ENCODE results near the gene NR2F1-AS1. TPM values are rescaled to one million over a fixed set of nuclear protein-coding genes. Genes with fewer than 3 reads are reported as not detected.
"Not testable (repeated sequence)": the region's sequence is repeated elsewhere in the genome, so short reads cannot be mapped to it uniquely, and the experiment has no call there.

NR2F1-AS1 gene
- total RNA-seq, 2 donors from 2014 or later: not detected

DNA sequence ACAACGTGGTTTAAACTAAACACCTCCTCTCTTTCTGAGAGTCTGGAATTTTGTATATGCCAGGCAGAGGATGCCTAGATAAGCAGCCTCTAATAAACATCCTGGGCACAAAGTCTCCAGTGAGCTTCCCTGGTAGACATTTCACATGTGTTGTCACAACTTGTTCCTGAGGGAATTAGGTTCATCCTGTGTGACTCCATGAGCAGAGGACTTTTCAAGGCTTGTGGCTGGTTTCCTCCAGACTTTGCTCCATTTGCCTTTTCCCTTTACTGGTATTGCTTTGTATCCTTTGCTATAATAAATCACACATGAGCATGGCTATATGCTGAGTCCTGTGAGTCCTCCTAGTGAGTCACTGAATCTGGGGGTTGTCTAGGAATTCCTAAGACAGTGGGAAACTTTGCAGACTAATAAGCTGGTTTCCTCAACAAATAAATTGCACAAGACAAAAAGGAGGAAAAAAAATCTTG lies 77.4 kb downstream of the NR2F1-AS1 start:
- Mint-ChIP-seq H3K9me3 (no peaks in the 10 kb centered on the region), H3K36me3 (ENCODE audit: low read depth) (no peaks in the 10 kb centered on the region), H3K4me3 (no peak overlapping the region), H3K27me3 (peaks cover 3% of the 10 kb centered on the region), H3K27ac (no peak overlapping the region), H3K4me1 (no peaks in the 10 kb centered on the region)
- ATAC-seq (replicated peaks): no peak

DNA sequence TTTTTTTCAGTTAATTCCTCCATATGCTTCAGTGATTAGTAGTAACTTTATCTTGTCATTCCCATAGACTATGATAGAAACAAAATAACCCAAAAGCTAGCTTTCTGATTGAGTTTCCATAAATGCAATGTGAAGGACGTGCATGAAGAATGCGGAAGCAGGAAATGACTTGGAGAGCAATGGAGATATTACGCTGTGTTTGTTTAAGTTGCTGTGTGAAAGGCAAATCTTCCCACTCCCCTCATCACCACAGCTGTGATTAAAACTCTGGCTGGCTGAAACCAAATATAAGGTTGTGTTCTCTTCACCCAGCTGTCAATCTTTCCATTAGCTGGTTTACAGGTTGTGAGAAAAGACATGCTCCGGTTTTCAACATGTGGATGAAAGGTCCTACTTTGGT lies 83.9 kb downstream of the NR2F1-AS1 start:
- peaks cover 3% of the 10 kb centered on the region for H3K27me3 Mint-ChIP-seq
- H3K36me3 Mint-ChIP-seq (ENCODE audit: low read depth): no peaks in the 10 kb centered on the region
- no peak overlapping the region for H3K27ac Mint-ChIP-seq
- no peak for ATAC-seq (replicated peaks)
- H3K4me3 Mint-ChIP-seq: no peak overlapping the region
- H3K9me3 Mint-ChIP-seq: no peaks in the 10 kb centered on the region
- no peaks in the 10 kb centered on the region for H3K4me1 Mint-ChIP-seq

GRCh38 chr5:93479982-93480509 lies 101.0 kb downstream of the NR2F1-AS1 start:
- no peaks in the 10 kb centered on the region for H3K27me3 Mint-ChIP-seq
- ATAC-seq (replicated peaks): no peak
- H3K4me1 Mint-ChIP-seq: no peaks in the 10 kb centered on the region
- no peaks in the 10 kb centered on the region for H3K36me3 Mint-ChIP-seq (ENCODE audit: low read depth)
- H3K9me3 Mint-ChIP-seq: peaks cover 4% of the 10 kb centered on the region
- H3K4me3 Mint-ChIP-seq: no peak overlapping the region
- H3K27ac Mint-ChIP-seq: no peak overlapping the region

GRCh38 chr5:93477816-93478215 lies 103.2 kb downstream of the NR2F1-AS1 start:
- no peak for ATAC-seq (replicated peaks)
- Mint-ChIP-seq H3K4me1 (no peaks in the 10 kb centered on the region), H3K4me3 (no peak overlapping the region), H3K27ac (no peak overlapping the region), H3K27me3 (no peaks in the 10 kb centered on the region), H3K36me3 (ENCODE audit: low read depth) (no peaks in the 10 kb centered on the region), H3K9me3 (peaks cover 3% of the 10 kb centered on the region)

GRCh38 chr5:93476251-93476742 lies 104.7 kb downstream of the NR2F1-AS1 start:
- H3K36me3 Mint-ChIP-seq (ENCODE audit: low read depth): no peaks in the 10 kb centered on the region
- no peak overlapping the region for H3K27ac Mint-ChIP-seq
- H3K4me1 Mint-ChIP-seq: no peaks in the 10 kb centered on the region
- H3K27me3 Mint-ChIP-seq: peaks cover 4% of the 10 kb centered on the region
- H3K4me3 Mint-ChIP-seq: no peak overlapping the region
- no peak for ATAC-seq (replicated peaks)
- H3K9me3 Mint-ChIP-seq: peaks cover 3% of the 10 kb centered on the region

- no peak for ATAC-seq (replicated peaks)
- Mint-ChIP-seq H3K9me3 (peaks cover 12% of the 10 kb centered on the region), H3K36me3 (ENCODE audit: low read depth) (no peaks in the 10 kb centered on the region), H3K27me3 (no peaks in the 10 kb centered on the region), H3K4me1 (no peaks in the 10 kb centered on the region), H3K4me3 (no peak overlapping the region), H3K27ac (no peak overlapping the region)
These were observed 118.1 kb downstream of the NR2F1-AS1 start for GRCh38 chr5:93462916-93463315.

DNA sequence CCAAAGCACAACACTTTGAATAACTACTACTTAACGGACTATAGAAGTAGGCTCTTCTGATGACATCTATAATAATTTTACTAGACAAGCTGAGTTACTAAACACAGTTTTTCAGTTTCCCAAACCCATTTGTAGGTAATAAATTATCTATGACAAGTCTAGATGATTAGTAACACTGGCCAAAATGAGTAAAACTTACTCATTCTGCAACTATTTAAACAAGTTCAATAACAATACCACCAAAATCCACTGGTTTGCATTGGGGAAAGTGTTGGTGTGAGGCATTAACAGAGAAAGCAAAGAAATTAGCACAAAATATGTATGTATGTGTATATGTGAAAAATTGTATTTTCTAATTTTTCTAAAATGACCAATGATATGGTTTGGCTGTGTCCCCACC lies 119.3 kb downstream of the NR2F1-AS1 start:
- Mint-ChIP-seq H3K36me3 (ENCODE audit: low read depth) (no peaks in the 10 kb centered on the region), H3K27ac (no peak overlapping the region), H3K27me3 (no peaks in the 10 kb centered on the region), H3K4me1 (no peaks in the 10 kb centered on the region), H3K4me3 (no peak overlapping the region), H3K9me3 (peaks cover 12% of the 10 kb centered on the region)
- no peak for ATAC-seq (replicated peaks)

DNA sequence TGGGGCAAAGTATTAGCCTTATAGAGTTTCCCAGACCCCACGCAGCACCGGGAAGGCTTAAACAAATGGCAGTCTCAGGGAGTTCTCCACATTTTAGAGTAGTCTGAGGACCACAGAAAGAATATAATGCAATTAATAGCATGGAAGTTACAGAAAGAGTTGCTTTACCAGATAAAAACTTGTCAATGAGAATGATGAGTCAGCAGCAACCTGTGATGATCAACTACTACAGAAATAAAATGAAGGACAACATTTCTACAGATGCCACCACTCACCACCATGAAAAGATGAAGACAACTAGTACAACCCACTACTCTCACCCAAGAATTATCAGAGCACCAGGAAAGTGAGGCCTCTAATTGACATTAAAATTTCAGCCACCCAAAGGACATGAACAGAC lies 120.7 kb downstream of the NR2F1-AS1 start:
- Mint-ChIP-seq H3K27me3 (no peaks in the 10 kb centered on the region), H3K27ac (no peak overlapping the region), H3K4me3 (no peak overlapping the region), H3K9me3 (peaks cover 12% of the 10 kb centered on the region), H3K4me1 (no peaks in the 10 kb centered on the region), H3K36me3 (ENCODE audit: low read depth) (no peaks in the 10 kb centered on the region)
- ATAC-seq (replicated peaks): no peak

DNA sequence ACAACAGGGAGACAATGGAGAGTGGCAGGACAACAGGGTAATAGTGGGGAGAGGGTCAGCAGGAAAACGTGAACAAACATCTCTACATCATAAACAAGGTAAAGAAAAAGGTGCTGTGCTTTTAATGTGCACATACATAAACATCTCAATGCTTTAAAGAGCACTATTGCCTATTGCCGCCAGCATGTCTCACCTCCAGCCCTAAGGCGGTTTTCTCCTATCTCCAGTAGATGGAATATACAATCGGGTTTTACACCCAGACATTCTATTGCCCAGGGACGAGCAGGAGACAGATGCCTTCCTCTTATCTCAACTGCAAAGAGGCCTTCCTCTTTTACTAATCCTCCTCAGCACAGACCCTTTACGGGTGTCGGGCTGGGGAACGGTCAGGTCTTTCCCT lies 124.2 kb downstream of the NR2F1-AS1 start:
- not testable (repeated sequence) for H3K4me3 Mint-ChIP-seq; H3K27ac Mint-ChIP-seq; H3K4me1 Mint-ChIP-seq; H3K27me3 Mint-ChIP-seq; H3K9me3 Mint-ChIP-seq; ATAC-seq (replicated peaks); H3K36me3 Mint-ChIP-seq (ENCODE audit: low read depth)

DNA sequence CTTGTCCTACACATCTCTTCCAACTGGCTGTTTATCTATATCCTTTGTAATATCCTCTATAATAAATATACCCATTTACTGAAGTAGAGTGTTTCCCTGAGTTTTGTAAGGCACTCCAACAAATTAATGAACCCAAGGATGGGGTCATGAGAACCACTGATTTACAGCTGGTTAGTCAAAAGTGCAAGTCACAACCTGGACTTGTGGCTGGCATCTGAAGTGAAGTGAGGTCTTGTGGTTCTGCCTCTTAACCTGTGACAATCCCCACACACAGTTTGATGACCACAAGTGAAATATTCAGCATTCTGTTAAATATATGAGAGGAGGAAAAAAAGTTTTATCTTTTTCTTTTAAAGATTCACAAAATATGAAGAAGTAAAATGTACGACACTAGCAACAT lies 126.1 kb downstream of the NR2F1-AS1 start:
- peaks cover 5% of the 10 kb centered on the region for H3K27me3 Mint-ChIP-seq
- no peak for ATAC-seq (replicated peaks)
- no peaks in the 10 kb centered on the region for H3K36me3 Mint-ChIP-seq (ENCODE audit: low read depth)
- H3K9me3 Mint-ChIP-seq: no peaks in the 10 kb centered on the region
- H3K4me3 Mint-ChIP-seq: no peak overlapping the region
- H3K27ac Mint-ChIP-seq: no peak overlapping the region
- H3K4me1 Mint-ChIP-seq: no peaks in the 10 kb centered on the region

GRCh38 chr5:93452255-93452654 lies 128.8 kb downstream of the NR2F1-AS1 start:
- Mint-ChIP-seq H3K27ac (no peak overlapping the region), H3K27me3 (peaks cover 5% of the 10 kb centered on the region), H3K36me3 (ENCODE audit: low read depth) (no peaks in the 10 kb centered on the region), H3K9me3 (no peaks in the 10 kb centered on the region), H3K4me1 (no peaks in the 10 kb centered on the region), H3K4me3 (no peak overlapping the region)
- ATAC-seq (replicated peaks): no peak

- Mint-ChIP-seq H3K9me3 (no peaks in the 10 kb centered on the region), H3K36me3 (ENCODE audit: low read depth) (no peaks in the 10 kb centered on the region), H3K4me3 (no peak overlapping the region), H3K27ac (no peak overlapping the region), H3K4me1 (no peaks in the 10 kb centered on the region), H3K27me3 (peaks cover 7% of the 10 kb centered on the region)
- ATAC-seq (replicated peaks): no peak
These were observed 142.9 kb downstream of the NR2F1-AS1 start for GRCh38 chr5:93438124-93438523.

GRCh38 chr5:93436083-93436482 lies 144.9 kb downstream of the NR2F1-AS1 start:
- no peaks in the 10 kb centered on the region for H3K9me3 Mint-ChIP-seq
- ATAC-seq (replicated peaks): no peak
- no peaks in the 10 kb centered on the region for H3K36me3 Mint-ChIP-seq (ENCODE audit: low read depth)
- no peaks in the 10 kb centered on the region for H3K4me1 Mint-ChIP-seq
- no peak overlapping the region for H3K27ac Mint-ChIP-seq
- no peak overlapping the region for H3K4me3 Mint-ChIP-seq
- peaks cover 7% of the 10 kb centered on the region for H3K27me3 Mint-ChIP-seq

DNA sequence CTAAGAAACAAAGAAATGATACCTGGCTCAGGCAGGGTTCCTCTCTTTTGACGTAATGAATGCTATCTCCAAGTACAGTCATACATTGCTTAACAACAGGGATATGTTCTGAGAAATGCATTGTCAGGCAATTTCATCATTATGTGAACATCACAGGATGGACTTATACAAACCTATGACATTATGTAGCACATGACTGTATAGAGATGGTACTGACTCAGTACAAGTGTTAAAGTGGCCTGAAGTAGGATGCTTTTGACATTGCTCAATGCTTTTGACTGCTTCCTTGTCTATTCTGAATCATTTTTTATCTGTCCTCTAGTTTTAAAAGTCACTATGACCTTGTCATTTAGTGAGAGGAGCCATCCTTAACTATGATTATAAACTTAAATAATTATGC lies 147.6 kb downstream of the NR2F1-AS1 start:
- H3K36me3 Mint-ChIP-seq (ENCODE audit: low read depth): no peaks in the 10 kb centered on the region
- no peak overlapping the region for H3K4me3 Mint-ChIP-seq
- no peaks in the 10 kb centered on the region for H3K27me3 Mint-ChIP-seq
- ATAC-seq (replicated peaks): no peak
- H3K9me3 Mint-ChIP-seq: no peaks in the 10 kb centered on the region
- no peak overlapping the region for H3K27ac Mint-ChIP-seq
- H3K4me1 Mint-ChIP-seq: no peaks in the 10 kb centered on the region

DNA sequence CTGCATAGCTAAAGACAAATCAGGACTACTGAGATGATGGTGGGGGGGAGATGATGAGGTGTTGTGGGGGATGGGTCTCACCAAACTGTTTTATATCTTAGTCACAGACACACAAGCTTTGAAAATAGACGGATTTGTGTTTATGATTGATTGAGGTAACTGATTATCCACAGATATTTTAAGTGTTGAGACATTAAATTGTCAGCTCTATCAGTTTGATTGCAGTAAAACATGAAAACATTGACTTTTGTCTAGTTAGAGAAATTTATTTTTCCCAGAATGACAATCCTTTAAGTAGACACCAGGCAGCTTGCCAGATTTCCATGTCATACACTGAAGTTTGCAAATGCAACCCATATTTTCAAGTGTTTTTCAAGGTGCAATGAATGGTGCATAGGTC lies 149.8 kb downstream of the NR2F1-AS1 start:
- Mint-ChIP-seq H3K9me3 (no peaks in the 10 kb centered on the region), H3K4me1 (no peaks in the 10 kb centered on the region), H3K27ac (no peak overlapping the region)

DNA sequence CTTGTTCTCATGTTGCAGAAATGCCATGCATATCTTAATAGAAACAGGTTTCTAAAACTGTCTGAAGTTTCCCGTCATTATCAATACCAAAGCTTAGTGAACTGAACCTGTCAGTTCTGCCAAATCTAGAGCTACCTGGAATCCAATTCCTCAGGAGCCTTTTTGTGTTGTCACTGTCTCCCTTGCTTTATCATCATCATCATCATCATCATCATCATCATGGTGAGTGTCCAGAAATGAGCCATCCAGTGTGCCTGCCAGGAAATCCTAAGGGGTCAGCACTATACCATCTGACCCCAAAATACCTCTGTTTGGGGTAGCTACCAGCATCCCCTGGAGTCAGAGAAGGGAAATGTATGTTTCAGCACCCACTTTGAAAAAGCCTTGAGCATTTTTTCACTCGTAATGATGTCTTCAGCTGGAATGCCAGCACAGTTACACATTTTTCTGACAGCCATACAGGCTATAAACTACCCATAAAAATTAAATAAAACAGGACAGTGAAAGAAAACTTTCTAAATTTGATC lies 150.3 kb downstream of the NR2F1-AS1 start:
- Mint-ChIP-seq H3K36me3 (ENCODE audit: low read depth) (no peaks in the 10 kb centered on the region), H3K4me3 (no peak overlapping the region), H3K9me3 (no peaks in the 10 kb centered on the region), H3K4me1 (no peaks in the 10 kb centered on the region), H3K27me3 (peaks cover 4% of the 10 kb centered on the region), H3K27ac (no peak overlapping the region)
- ATAC-seq (replicated peaks): no peak

More for the DNA sequence above, 149.8 kb downstream of the NR2F1-AS1 start:
- no peak overlapping the region for H3K4me3 Mint-ChIP-seq
- no peak for ATAC-seq (replicated peaks)
- H3K27me3 Mint-ChIP-seq: peaks cover 4% of the 10 kb centered on the region
- H3K36me3 Mint-ChIP-seq (ENCODE audit: low read depth): no peaks in the 10 kb centered on the region
